HG02981 (cell line): ENCODE results near the gene AGA.

Experiments used
- ATAC-seq: cut with Tn5 transposase; IDR thresholded peaks from one replicate; pipeline ENCODE4 v1.9.1; 2021; ENCODE audit warnings: mild to moderate bottlenecking, moderate library complexity; ENCODE audit not compliant: unreplicated experiment

The AGA gene

GRCh38 chr4:177391287-177391686, 51.0 kb downstream of the AGA start:
- no peak for ATAC-seq

- ATAC-seq, result no peak
Observed at GRCh38 chr4:177386278-177386815, 55.9 kb downstream of the AGA start.

- no peak for ATAC-seq
Observed at GRCh38 chr4:177385576-177386277, 56.5 kb downstream of the AGA start.

GRCh38 chr4:177384856-177385397, 57.3 kb downstream of the AGA start:
- ATAC-seq, result no peak

GRCh38 chr4:177381762-177382310, 60.4 kb downstream of the AGA start:
- no peak for ATAC-seq
